H1 (cell line): ENCODE results near the gene VWF. TPM values are rescaled to one million over a fixed set of nuclear protein-coding genes. Genes with fewer than 3 reads are reported as not detected.
A peak's percentile ranks its signal among the peaks of the same experiment; 100 is the strongest.
"Not testable (repeated sequence)": the region's sequence is repeated elsewhere in the genome, so short reads cannot be mapped to it uniquely, and the experiment has no call there.

Source experiments
- CTCF ChIA-PET: fragments of 300-600 bp; sonication (Branson Sonifier 250); formaldehyde crosslinking; loops from one replicate; lab custom pipeline; 2021; ENCODE audit not compliant: partially characterized antibody; lab: Charles Lee
- POLR2A ChIA-PET: fragments of 300-600 bp; sonication (Branson Sonifier 250); formaldehyde crosslinking; loops from one replicate; lab custom pipeline; 2021; ENCODE audit warnings: inconsistent platforms; ENCODE audit not compliant: partially characterized antibody; lab: Charles Lee
- DNase-seq, 2 experiments: peaks; one replicate each; pipeline versions ENCODE4 v3.0.0 to v3.0.0-alpha.2; 2010 to 2022; ENCODE audit warnings: low spot score in 2 of 2, low read depth in 1 of 2, mixed read lengths in 1 of 2
- FAIRE-seq: peaks from 2 replicates; lab custom pipeline; 2011; peaks lifted over from hg19 to GRCh38; lab: Jason Lieb, UNC
- H2AFZ ChIP-seq: 2 replicates; pipeline ENCODE4 v1.8.1; 2012; ENCODE audit warnings: low read length, inconsistent platforms
- H2AK5ac ChIP-seq: 2 replicates; pipeline ENCODE4 v1.6.1; 2013; ENCODE audit warnings: low read depth, low read length
- H2BK120ac ChIP-seq: replicated peaks from 2 replicates; pipeline ENCODE3; 2013; ENCODE audit warnings: low read depth, low read length, inconsistent platforms
- H2BK12ac ChIP-seq: 2 replicates; pipeline ENCODE4 v1.6.1; 2013; ENCODE audit warnings: low read depth, low read length
- H2BK15ac ChIP-seq: 2 replicates; pipeline ENCODE4 v1.6.1; 2013; ENCODE audit warnings: low read length
- H2BK20ac ChIP-seq: 2 replicates; pipeline ENCODE4 v1.6.1; 2013; ENCODE audit warnings: low read length
- H2BK5ac ChIP-seq: 2 replicates; pipeline ENCODE4 v1.6.1; 2013; ENCODE audit warnings: low read depth, low read length
- H3K14ac ChIP-seq: 2 replicates; pipeline ENCODE4 v1.6.1; 2013; ENCODE audit warnings: inconsistent platforms; ENCODE audit not compliant: insufficient read length
- H3K18ac ChIP-seq: 2 replicates; pipeline ENCODE4 v1.6.1; 2013; ENCODE audit warnings: low read length; ENCODE audit errors: extremely low read depth
- H3K23ac ChIP-seq: 2 replicates; pipeline ENCODE4 v1.6.1; 2013; ENCODE audit warnings: inconsistent platforms; ENCODE audit not compliant: insufficient read length
- H3K23me2 ChIP-seq: 2 replicates; pipeline ENCODE4 v1.6.1; 2013; ENCODE audit warnings: low read depth, low read length
- H3K27ac ChIP-seq: 2 replicates; pipeline ENCODE4 v1.6.1; 2011; ENCODE audit warnings: low read depth, low read length, inconsistent platforms
- H3K27me3 ChIP-seq, 4 experiments: replicated peaks in 1 of 4; 1 replicate in 1 of 4; 2 replicates in 3 of 4; pipeline versions ENCODE4 v1.6.1 to v1.8.1; 2011 to 2013; ENCODE audit warnings: low read length in 3 of 4, mild to moderate bottlenecking in 3 of 4, inconsistent platforms in 2 of 4, mixed read lengths in 2 of 4, moderate library complexity in 1 of 4; ENCODE audit not compliant: control insufficient read depth in 3 of 4, insufficient read depth in 3 of 4; ENCODE audit errors: extremely low read depth in 1 of 4
- H3K36me3 ChIP-seq, 4 experiments: 2 replicates each; pipeline versions ENCODE4 v1.6.1 to v1.8.1; 2011 to 2013; ENCODE audit warnings: mild to moderate bottlenecking in 4 of 4, low read length in 3 of 4, moderate library complexity in 2 of 4, control low read depth in 1 of 4, inconsistent platforms in 1 of 4; ENCODE audit not compliant: insufficient read depth in 4 of 4, control insufficient read depth in 2 of 4
- H3K4ac ChIP-seq: replicated peaks from 2 replicates; pipeline ENCODE3; 2013; ENCODE audit warnings: low read length, low read depth, mixed read lengths, inconsistent platforms; ENCODE audit not compliant: insufficient read length
- H3K4me1 ChIP-seq, 4 experiments: replicated peaks in 1 of 4; 1 replicate in 1 of 4; 2 replicates in 3 of 4; pipeline versions ENCODE4 v1.6.1 to v1.8.1; 2011 to 2013; ENCODE audit warnings: low read length in 3 of 4, inconsistent platforms in 2 of 4, mixed read lengths in 1 of 4; ENCODE audit not compliant: insufficient read depth in 4 of 4, control insufficient read depth in 3 of 4
- H3K4me2 ChIP-seq, 2 experiments: 2 replicates each; pipeline versions ENCODE4 v1.6.1 to v1.8.1; 2011 to 2013; ENCODE audit warnings: low read depth in 2 of 2, low read length in 2 of 2, control low read depth in 1 of 2, inconsistent platforms in 1 of 2, mild to moderate bottlenecking in 1 of 2; ENCODE audit not compliant: insufficient read depth in 1 of 2
- H3K4me3 ChIP-seq, 4 experiments: fragments of 200-600, 300-600 bp in 1 of 4; sonication (generic), shearing (Covaris generic), sonication (Bioruptor Twin) in 1 of 4; 2 replicates each; pipeline versions ENCODE4 v1.5.1 to v1.8.1; 2011 to 2016; ENCODE audit warnings: low read length in 4 of 4, low read depth in 3 of 4, control low read depth in 2 of 4, inconsistent platforms in 2 of 4, mild to moderate bottlenecking in 2 of 4, mixed read lengths in 1 of 4, moderate library complexity in 1 of 4; ENCODE audit not compliant: insufficient read depth in 2 of 4; ENCODE audit errors: extremely low read depth in 1 of 4
- H3K56ac ChIP-seq: replicated peaks from 2 replicates; pipeline ENCODE3; 2013; ENCODE audit warnings: low read depth, mild to moderate bottlenecking, mixed read lengths, low read length, inconsistent platforms; ENCODE audit not compliant: insufficient read length
- H3K79me1 ChIP-seq: 2 replicates; pipeline ENCODE4 v1.6.1; 2013; ENCODE audit warnings: low read depth, low read length, control low read depth
- H3K79me2 ChIP-seq, 2 experiments: 2 replicates each; pipeline versions ENCODE4 v1.6.1 to v1.8.1; 2012 to 2013; ENCODE audit warnings: low read length in 2 of 2, mild to moderate bottlenecking in 2 of 2, inconsistent platforms in 1 of 2; ENCODE audit not compliant: insufficient read depth in 2 of 2, control insufficient read depth in 1 of 2
- H3K9ac ChIP-seq, 4 experiments: replicated peaks in 1 of 4; 1 replicate in 1 of 4; 2 replicates in 3 of 4; pipeline versions ENCODE4 v1.6.1 to v1.8.1; 2011 to 2013; ENCODE audit warnings: low read depth in 3 of 4, low read length in 3 of 4, control low read depth in 2 of 4, mild to moderate bottlenecking in 2 of 4, moderate library complexity in 2 of 4, inconsistent platforms in 1 of 4; ENCODE audit errors: extremely low read depth in 1 of 4
- H3K9me3 ChIP-seq, 2 experiments: 2 replicates each; pipeline versions ENCODE4 v1.6.1 to v1.8.1; 2012 to 2013; ENCODE audit warnings: mild to moderate bottlenecking in 2 of 2, moderate library complexity in 2 of 2, control low read depth in 1 of 2, inconsistent platforms in 1 of 2, low read depth in 1 of 2, low read length in 1 of 2, mixed read lengths in 1 of 2; ENCODE audit not compliant: insufficient read depth in 2 of 2
- H4K20me1 ChIP-seq, 2 experiments: replicated peaks in 1 of 2; 2 replicates each; pipeline versions ENCODE3 to v1.8.1; 2011 to 2013; ENCODE audit warnings: inconsistent platforms in 2 of 2, low read length in 2 of 2, mild to moderate bottlenecking in 1 of 2; ENCODE audit not compliant: insufficient read depth in 2 of 2, control insufficient read depth in 1 of 2
- H4K5ac ChIP-seq: 2 replicates; pipeline ENCODE4 v1.6.1; 2013; ENCODE audit warnings: low read length, low read depth, mixed read lengths, inconsistent platforms; ENCODE audit not compliant: insufficient read length
- H4K8ac ChIP-seq: 2 replicates; pipeline ENCODE4 v1.8.0; 2013; ENCODE audit warnings: mild to moderate bottlenecking, moderate library complexity, low read length, inconsistent platforms; ENCODE audit not compliant: insufficient read depth; ENCODE audit errors: extremely low read depth
- H4K91ac ChIP-seq: replicated peaks from 2 replicates; pipeline ENCODE3; 2013; ENCODE audit warnings: low read length, mixed read lengths, inconsistent platforms; ENCODE audit not compliant: insufficient read length
- WGBS, 2 experiments: shearing (Covaris generic) in 1 of 2; methylation state at CpG; one replicate each; pipeline versions ENCODE4 v1.1.6 to v1.1.7; 2013 to 2015; ENCODE audit warnings: low lambda C conversion rate in 2 of 2, mixed read lengths in 2 of 2, inconsistent platforms in 1 of 2, low coverage in 1 of 2, missing lambda C conversion rate in 1 of 2; ENCODE audit not compliant: insufficient replicate concordance in 2 of 2, insufficient coverage in 1 of 2, insufficient read length in 1 of 2; ENCODE audit errors: extremely low coverage in 1 of 2, missing lambda C conversion rate in 1 of 2; 5-methylcytosine and 5-hydroxymethylcytosine counted together
- polyA plus RNA-seq, 7 experiments: library from polyadenylated mRNA; depleted of rRNA in 3 of 7; stranded (reverse) in 5 of 7; unstranded in 2 of 7; fragments of >200 nt in 5 of 7; fragments of 200-250 nt in 2 of 7; gene quantifications; 1 replicate in 5 of 7; 2 replicates in 1 of 7; 4 replicates in 1 of 7; pipeline versions ENCODE4 v1.2.1 to v1.2.3, GENCODE V29; 2011 to 2013; ENCODE audit warnings: missing spikeins in 2 of 7, mixed read lengths in 2 of 7
- total RNA-seq: library from RNA; stranded (reverse); fragmentation: NEBNext Ultra II Directional; extraction: Animal tissue kit (Norgen Biotek cat#: 25700); gene quantifications from 2 replicates; pipeline ENCODE4 v1.2.1, GENCODE V29; 2021

The VWF gene
- total and polyA plus RNA-seq, 2 of the 8 experiments (the other 6 are each of a cell fraction or from before 2014, with no cell fraction given), result 0.39 to 0.60 TPM

DNA sequence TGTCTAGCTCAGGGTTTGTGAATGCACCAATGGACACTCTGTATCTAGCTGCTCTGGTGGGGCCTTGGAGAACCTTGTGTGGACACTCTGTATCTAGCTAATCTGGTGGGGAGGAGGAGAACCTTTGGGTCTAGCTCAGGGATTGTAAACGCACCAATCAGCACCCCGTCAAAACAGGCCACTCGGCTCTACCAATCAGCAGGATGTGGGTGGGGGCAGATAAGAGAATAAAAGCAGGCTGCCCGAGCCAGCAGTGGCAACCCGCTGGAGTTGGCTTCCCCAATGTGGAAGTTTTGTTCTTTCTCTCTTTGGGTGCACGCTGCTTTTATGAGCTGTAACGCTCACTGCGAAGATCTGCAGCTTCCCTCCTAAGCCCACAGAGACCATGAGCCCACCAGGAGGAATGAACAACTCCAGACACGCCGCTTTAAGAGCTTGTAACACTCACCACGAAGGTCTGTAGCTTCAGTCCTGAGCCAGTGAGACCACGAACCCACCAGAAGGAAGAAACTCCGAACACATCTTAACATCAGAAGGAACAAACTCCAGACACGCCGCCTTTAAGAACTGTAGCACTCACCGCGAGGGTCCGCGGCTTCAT, 35.7 kb upstream of the VWF start:
- DNase-seq, H3K79me1 ChIP-seq, H4K91ac ChIP-seq, H3K18ac ChIP-seq, H4K20me1 ChIP-seq, H3K4me3 ChIP-seq, H3K9me3 ChIP-seq, H2BK120ac ChIP-seq, H3K23ac ChIP-seq, H3K9ac ChIP-seq, H2AFZ ChIP-seq, H3K27ac ChIP-seq, H4K5ac ChIP-seq, H3K4me2 ChIP-seq, H3K27me3 ChIP-seq, H2AK5ac ChIP-seq, H2BK12ac ChIP-seq, H3K79me2 ChIP-seq, H3K23me2 ChIP-seq, H3K4ac ChIP-seq, H3K4me1 ChIP-seq, FAIRE-seq, H3K56ac ChIP-seq, H2BK15ac ChIP-seq, H3K14ac ChIP-seq, H2BK20ac ChIP-seq, H3K36me3 ChIP-seq, H2BK5ac ChIP-seq: not testable (repeated sequence)
- WGBS, 2 experiments, result 92% methylated on average over 18 of the region's 19 CpGs; no CpG with 5 or more reads in 1 of the 2 experiments
- peak overlapping the region; percentile 57; the same call in 1 of the 2 replicates for H4K8ac ChIP-seq
- ChIA-PET CTCF (interaction anchor here (0.6 to 2.7 kb wide), 11 partner anchors 15 to 127 kb away, joined by 3 to 8 read pairs (median 3); no protein-coding TSS in a partner anchor), POLR2A (interaction anchor here (1.1 to 1.5 kb wide), 2 partner anchors 27 to 114 kb away, joined by 3 read pairs; no protein-coding TSS in a partner anchor)
